GM21390 (cell line): ENCODE data around the gene SUPT20HL2.
A peak's percentile ranks its signal among the peaks of the same experiment; 100 is the strongest.
"Not testable (repeated sequence)": the region's sequence is repeated elsewhere in the genome, so short reads cannot be mapped to it uniquely, and the experiment has no call there.

Source experiments
- ATAC-seq: cut with Tn5 transposase; IDR thresholded peaks from one replicate; pipeline ENCODE4 v1.9.1; 2021; ENCODE audit not compliant: unreplicated experiment

The SUPT20HL2 gene

GRCh38 chrX:24314019-24314635 is at the start of gene SUPT20HL2:
SUPT20HL2 (minus strand) TSS chrX:24314069; CDS start chrX:24313315, 754 bp downstream.
- ATAC-seq, result no peak

- ATAC-seq, result not testable (repeated sequence)
These were observed 48.3 kb upstream of the SUPT20HL2 start for GRCh38 chrX:24362089-24362745.

- no peak for ATAC-seq
These were observed 46.4 kb upstream of the SUPT20HL2 start, which contains the start of gene SUPT20HL1 for GRCh38 chrX:24360272-24360671. SUPT20HL1 (plus strand) TSS chrX:24360639; CDS start chrX:24362761, 2,122 bp downstream.

GRCh38 chrX:24357106-24357505 is 43.2 kb upstream of the SUPT20HL2 start:
- ATAC-seq, result no peak

GRCh38 chrX:24355095-24355494 is 41.2 kb upstream of the SUPT20HL2 start:
- ATAC-seq, result no peak

GRCh38 chrX:24350217-24350616 is 36.3 kb upstream of the SUPT20HL2 start:
- ATAC-seq, result no peak

GRCh38 chrX:24347881-24348280 is 34.0 kb upstream of the SUPT20HL2 start:
- ATAC-seq, result no peak

GRCh38 chrX:24343719-24344118 is 29.9 kb upstream of the SUPT20HL2 start:
- peak; percentile 81 for ATAC-seq

- no peak for ATAC-seq
These were observed 27.9 kb upstream of the SUPT20HL2 start for GRCh38 chrX:24341795-24342194.

GRCh38 chrX:24340501-24340900 is 26.6 kb upstream of the SUPT20HL2 start:
- no peak for ATAC-seq

GRCh38 chrX:24339911-24340310 is 26.0 kb upstream of the SUPT20HL2 start:
- no peak for ATAC-seq

GRCh38 chrX:24335871-24336270 is 22.0 kb upstream of the SUPT20HL2 start:
- ATAC-seq, result no peak

- ATAC-seq, result no peak
These were observed 20.6 kb upstream of the SUPT20HL2 start for GRCh38 chrX:24334461-24334860.

- no peak for ATAC-seq
These were observed 19.5 kb upstream of the SUPT20HL2 start for GRCh38 chrX:24333371-24333770.

- no peak for ATAC-seq
These were observed 19.0 kb upstream of the SUPT20HL2 start for GRCh38 chrX:24332878-24333277.

- no peak for ATAC-seq
These were observed 11.4 kb upstream of the SUPT20HL2 start for GRCh38 chrX:24325231-24325630.

GRCh38 chrX:24321741-24322395 is 8.0 kb upstream of the SUPT20HL2 start:
- ATAC-seq, result no peak

GRCh38 chrX:24317567-24317966 is 3.7 kb upstream of the SUPT20HL2 start:
- no peak for ATAC-seq

GRCh38 chrX:24316111-24316510 is 2.2 kb upstream of the SUPT20HL2 start:
- ATAC-seq, result no peak

GRCh38 chrX:24312249-24312607 is 1.6 kb downstream of the SUPT20HL2 start:
- ATAC-seq, result not testable (repeated sequence)

- not testable (repeated sequence) for ATAC-seq
These were observed 2.2 kb downstream of the SUPT20HL2 start for GRCh38 chrX:24311507-24312248.
